ENCODE measurements around the gene COQ8A. TPM values are rescaled to one million over a fixed set of nuclear protein-coding genes. Genes with fewer than 3 reads are reported as not detected.

The COQ8A gene
- total and polyA plus RNA-seq, 2 donors from 2014 or later = 29.4 to 44.1 TPM

Other genes with a start within 250 kb of the COQ8A start
- gene ITPKB, start 201.0 kb upstream of the COQ8A start, total RNA-seq = 39.3 TPM
- 20.2 TPM for gene ITPKB, start 201.0 kb upstream of the COQ8A start, polyA plus RNA-seq (ENCODE audit: insufficient read depth, low read depth, low replicate concordance)
- 25.6 TPM for gene PSEN2, start 69.7 kb upstream of the COQ8A start, total RNA-seq
- 22.6 TPM for gene PSEN2, start 69.7 kb upstream of the COQ8A start, polyA plus RNA-seq (ENCODE audit: insufficient read depth, low read depth, low replicate concordance)